Activated naive CD4-positive, alpha-beta T cell treated with anti-CD3 and anti-CD28 coated beads, Interleukin-2, amount 50 U/mL, for 24 hours (primary cell): ENCODE results near the gene PDCD2L.
"Not testable (repeated sequence)": the region's sequence is repeated elsewhere in the genome, so short reads cannot be mapped to it uniquely, and the experiment has no call there.

Experiments
- H3K27ac Mint-ChIP-seq: one replicate; pipeline ENCODE4 v1.8.0; 2021; ENCODE audit warnings: mild to moderate bottlenecking, mixed read lengths
- H3K27me3 Mint-ChIP-seq: one replicate; pipeline ENCODE4 v1.8.0; 2021; ENCODE audit warnings: mixed read lengths
- H3K36me3 Mint-ChIP-seq: one replicate; pipeline ENCODE4 v1.8.0; 2021; ENCODE audit warnings: mixed read lengths
- H3K4me1 Mint-ChIP-seq: one replicate; pipeline ENCODE4 v1.8.0; 2021; ENCODE audit warnings: mixed read lengths
- H3K4me3 Mint-ChIP-seq: one replicate; pipeline ENCODE4 v1.8.0; 2021; ENCODE audit warnings: mild to moderate bottlenecking, mixed read lengths
- H3K9me3 Mint-ChIP-seq: one replicate; pipeline ENCODE4 v1.8.0; 2021; ENCODE audit warnings: mixed read lengths

Gene PDCD2L

DNA sequence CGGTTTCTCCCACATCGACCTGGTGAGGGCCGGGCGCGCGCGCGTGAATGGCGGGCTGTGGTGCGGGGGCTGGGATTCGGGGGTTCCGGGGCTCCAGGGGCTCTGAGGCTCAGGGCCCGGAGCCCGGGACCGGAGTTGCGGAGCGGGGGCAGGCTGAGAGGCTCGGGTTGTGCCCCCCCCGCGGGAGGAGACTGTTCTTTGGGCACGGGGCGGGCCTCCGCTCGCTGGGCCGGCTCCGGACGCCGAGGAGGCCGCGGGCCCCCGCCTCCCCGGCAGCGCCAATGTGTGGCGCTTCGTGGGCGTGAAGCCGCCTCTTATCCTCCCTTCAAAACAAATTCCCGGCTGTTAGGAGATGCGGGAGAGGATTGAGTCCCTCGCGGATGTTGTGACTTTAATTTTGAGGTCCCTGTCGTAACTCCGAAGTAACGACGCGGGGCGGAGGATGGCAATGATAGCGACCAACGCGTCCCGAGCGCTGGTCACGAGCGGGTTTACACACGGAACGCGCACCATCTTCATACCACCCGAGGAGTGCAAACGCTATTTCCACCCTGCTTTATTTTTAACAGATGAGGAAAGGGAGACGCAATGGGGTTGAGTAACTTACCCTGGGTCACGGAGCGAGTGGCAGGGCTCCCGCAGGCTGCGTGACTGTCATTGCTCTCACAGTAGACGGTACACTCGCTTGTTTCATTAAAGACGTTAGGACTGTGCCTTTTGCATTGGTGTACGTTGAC lies 24.5 kb downstream of the PDCD2L start:
- H3K4me1 Mint-ChIP-seq, result peaks cover 44% of the 10 kb centered on the region
- H3K36me3 Mint-ChIP-seq, result peaks cover 18% of the 10 kb centered on the region
- peak overlapping the region; percentile 95 for H3K4me3 Mint-ChIP-seq
- no peaks in the 10 kb centered on the region for H3K9me3 Mint-ChIP-seq
- H3K27ac Mint-ChIP-seq, result peak overlapping the region; percentile 96
- H3K27me3 Mint-ChIP-seq, result no peaks in the 10 kb centered on the region

DNA sequence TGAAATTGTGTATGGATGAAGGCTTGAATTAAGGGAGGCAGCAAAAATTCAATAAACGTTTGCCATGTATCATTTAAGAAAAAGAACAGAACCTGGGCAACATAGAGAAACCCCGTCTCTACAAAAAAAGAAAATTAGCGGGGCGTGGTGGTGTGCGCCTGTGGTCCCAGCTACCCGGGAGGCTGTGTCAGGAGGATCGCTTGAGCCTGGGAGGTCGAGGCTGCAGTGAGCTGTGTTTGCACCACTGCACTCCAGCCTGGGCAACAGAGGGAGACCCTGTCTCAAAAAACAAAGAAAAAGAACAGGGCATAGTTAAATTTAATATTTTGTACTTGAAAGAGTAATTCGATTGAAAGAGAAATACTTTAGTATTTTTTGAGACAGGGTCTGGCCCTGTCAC lies 25.4 kb downstream of the PDCD2L start:
- no peaks in the 10 kb centered on the region for H3K9me3 Mint-ChIP-seq
- H3K27ac Mint-ChIP-seq, result no peak overlapping the region
- H3K4me1 Mint-ChIP-seq, result peaks cover 44% of the 10 kb centered on the region
- peak overlapping the region; percentile 95 for H3K4me3 Mint-ChIP-seq
- H3K36me3 Mint-ChIP-seq, result peaks cover 13% of the 10 kb centered on the region
- no peaks in the 10 kb centered on the region for H3K27me3 Mint-ChIP-seq

DNA sequence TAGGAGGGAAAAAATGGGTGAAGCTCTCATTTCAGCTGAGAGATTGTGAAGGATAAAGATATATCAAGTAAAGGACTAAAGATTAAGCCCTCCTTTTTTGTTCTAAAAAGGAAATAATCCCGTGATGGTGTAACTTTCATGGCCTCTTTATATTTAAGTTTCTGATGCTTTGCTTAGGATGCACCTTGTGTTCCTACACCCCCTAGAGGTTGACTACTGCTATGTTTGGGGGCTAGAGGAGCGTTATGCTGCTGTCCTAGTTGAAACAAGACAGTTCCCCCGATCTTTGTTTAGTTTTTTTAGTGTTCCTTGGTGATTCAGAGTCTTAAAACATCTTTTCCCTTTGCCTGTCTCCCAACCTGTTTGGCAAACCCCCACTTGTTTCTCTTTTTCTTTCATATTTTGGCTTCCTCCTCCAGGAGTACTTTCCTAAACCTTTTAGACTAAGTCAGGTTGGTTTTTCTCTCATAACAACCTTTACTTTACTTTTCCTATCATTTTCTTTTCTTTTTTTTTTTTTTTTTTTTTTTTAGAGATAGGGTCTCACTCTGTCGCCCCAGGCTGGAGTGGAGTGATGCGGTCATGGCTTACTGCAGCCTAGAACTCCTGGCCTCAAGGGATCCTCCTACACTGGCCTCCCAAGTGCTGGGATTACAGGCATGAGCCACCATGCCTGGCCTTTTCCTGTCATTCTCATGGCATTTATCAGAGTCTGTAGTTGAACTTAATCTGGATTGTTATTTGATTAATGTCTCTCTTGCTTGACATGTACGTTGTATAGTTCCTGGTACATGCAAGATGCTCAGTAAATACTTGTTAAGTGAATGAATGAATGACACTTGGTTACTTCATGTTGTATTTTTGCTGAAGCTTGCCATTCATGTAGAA lies 26.8 kb downstream of the PDCD2L start:
- peaks cover 9% of the 10 kb centered on the region for H3K36me3 Mint-ChIP-seq
- no peaks in the 10 kb centered on the region for H3K27me3 Mint-ChIP-seq
- H3K9me3 Mint-ChIP-seq, result no peaks in the 10 kb centered on the region
- peaks cover 44% of the 10 kb centered on the region for H3K4me1 Mint-ChIP-seq
- H3K4me3 Mint-ChIP-seq, result peak overlapping the region; percentile 95
- peak overlapping the region; percentile 71 for H3K27ac Mint-ChIP-seq

DNA sequence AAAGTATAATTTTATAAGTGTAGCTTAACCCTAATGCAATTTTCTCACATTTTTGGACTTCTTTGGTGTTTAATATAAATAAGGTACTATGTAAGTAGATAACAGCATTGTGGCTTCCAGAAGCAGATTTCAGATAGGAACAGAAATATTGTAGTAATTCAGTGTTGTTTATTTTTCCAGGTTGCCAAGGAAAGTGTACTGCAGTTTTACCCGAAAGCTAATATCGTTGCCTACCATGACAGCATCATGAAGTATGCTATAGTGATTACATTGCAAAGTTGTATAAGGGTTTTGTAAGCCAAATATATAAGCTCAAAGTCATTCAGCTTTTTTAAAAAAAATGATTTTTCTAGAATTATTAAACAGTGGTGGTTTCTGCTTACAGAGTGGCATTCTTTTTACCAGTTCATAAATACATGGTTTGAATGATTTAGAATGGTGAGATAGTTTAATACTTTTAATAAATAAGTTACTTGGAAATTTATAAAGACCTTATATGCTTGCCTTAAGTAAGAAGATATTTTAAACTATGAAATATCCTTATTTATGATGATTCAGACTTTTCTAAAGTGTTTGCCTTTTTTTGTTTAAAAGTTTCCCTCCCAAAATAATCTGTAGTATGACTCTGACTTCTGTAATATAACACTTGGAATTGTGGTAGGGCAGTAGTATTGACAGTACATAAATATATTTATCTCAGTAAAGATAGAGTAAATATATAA lies 27.6 kb downstream of the PDCD2L start:
- peaks cover 11% of the 10 kb centered on the region for H3K36me3 Mint-ChIP-seq
- no peaks in the 10 kb centered on the region for H3K9me3 Mint-ChIP-seq
- no peak overlapping the region for H3K4me3 Mint-ChIP-seq
- peaks cover 44% of the 10 kb centered on the region for H3K4me1 Mint-ChIP-seq
- H3K27ac Mint-ChIP-seq, result no peak overlapping the region
- no peaks in the 10 kb centered on the region for H3K27me3 Mint-ChIP-seq

DNA sequence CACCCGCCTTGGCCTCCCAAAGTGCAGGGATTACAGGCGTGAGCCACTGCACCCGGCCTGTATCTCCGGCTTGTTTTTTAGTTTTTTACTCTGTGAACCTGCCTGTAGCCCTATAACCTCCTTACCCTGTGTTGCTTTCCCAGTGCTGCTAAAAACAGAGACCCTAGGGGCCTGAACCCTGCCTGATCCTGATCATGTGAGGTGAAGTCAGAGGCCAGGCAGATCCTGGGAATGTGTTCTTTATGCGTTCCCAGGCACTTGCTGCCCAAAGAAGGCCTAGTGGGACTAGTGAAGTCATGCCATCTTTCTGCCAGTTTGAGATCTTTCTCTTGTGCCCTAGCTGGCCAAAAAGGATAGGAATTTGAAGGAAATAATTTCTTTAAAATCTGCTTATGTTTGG lies 28.6 kb downstream of the PDCD2L start:
- Mint-ChIP-seq H3K36me3 (peaks cover 11% of the 10 kb centered on the region), H3K4me1 (peaks cover 42% of the 10 kb centered on the region), H3K4me3 (no peak overlapping the region), H3K27ac (peak overlapping the region; percentile 12), H3K27me3 (no peaks in the 10 kb centered on the region), H3K9me3 (no peaks in the 10 kb centered on the region)

DNA sequence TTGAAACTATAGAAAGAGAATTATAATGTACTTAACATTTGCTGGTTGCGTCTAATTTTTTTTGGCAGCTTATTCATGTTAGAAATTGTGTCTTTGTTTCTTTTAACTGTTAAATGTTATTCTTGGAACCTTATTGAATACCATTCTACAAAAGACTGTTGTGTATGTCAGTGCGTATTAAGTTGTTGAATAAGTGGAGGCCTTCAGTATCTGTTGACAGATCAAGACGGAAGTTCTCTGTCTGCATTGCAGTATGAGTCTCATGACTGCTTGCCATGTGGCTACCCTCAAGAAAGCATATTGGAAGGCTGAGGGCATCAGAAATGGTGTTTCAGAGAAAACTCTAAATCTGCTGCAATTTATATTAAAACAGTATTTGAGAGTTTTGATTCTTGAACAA lies 32.5 kb downstream of the PDCD2L start:
- Mint-ChIP-seq H3K4me3 (no peak overlapping the region), H3K36me3 (peaks cover 10% of the 10 kb centered on the region), H3K9me3 (no peaks in the 10 kb centered on the region), H3K27ac (no peak overlapping the region), H3K27me3 (no peaks in the 10 kb centered on the region), H3K4me1 (peaks cover 24% of the 10 kb centered on the region)

DNA sequence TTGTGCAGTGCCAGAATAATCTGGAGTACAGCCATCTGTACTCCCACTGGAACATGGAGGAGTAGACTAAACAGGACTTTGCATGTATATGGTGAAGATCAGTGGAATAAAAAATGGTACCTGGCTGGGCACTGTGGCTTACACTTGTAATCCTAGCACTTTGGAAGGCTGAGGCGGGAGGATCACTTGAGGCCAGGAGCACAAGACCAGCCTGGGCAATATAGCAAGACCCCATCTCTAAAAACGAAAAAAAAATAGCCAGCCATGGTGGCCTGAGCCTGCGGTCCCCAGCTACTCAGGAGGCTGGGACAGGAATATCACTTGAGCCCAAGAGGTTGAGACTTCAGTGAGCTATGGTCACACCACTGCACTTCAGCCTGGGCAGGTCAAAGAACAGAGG lies 44.0 kb downstream of the PDCD2L start:
- Mint-ChIP-seq H3K27ac (peak overlapping the region; percentile 5), H3K9me3 (no peaks in the 10 kb centered on the region), H3K27me3 (no peaks in the 10 kb centered on the region), H3K4me3 (no peak overlapping the region), H3K36me3 (peaks cover 25% of the 10 kb centered on the region), H3K4me1 (peaks cover 14% of the 10 kb centered on the region)

DNA sequence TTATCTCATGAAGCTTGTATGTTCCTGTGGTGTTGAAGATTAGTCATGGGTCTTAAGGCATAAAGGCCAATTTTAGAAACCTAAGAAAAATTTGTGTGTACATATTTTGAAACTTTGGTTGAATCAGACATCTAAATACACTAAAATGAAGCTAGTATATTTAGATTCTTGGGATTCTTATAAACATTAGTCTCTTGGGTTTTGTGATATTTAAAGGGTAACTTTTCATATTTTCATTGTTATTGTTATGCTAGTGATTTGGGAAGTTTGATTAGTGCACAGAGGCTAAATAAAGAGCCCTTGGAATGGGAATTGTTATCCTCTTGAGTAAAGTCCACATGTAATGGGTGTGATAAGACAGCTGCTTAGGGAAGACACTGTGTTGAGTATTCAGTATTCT lies 48.5 kb downstream of the PDCD2L start:
- Mint-ChIP-seq H3K36me3 (peaks cover 23% of the 10 kb centered on the region), H3K9me3 (no peaks in the 10 kb centered on the region), H3K27ac (no peak overlapping the region), H3K4me3 (no peak overlapping the region), H3K27me3 (no peaks in the 10 kb centered on the region), H3K4me1 (peaks cover 18% of the 10 kb centered on the region)

DNA sequence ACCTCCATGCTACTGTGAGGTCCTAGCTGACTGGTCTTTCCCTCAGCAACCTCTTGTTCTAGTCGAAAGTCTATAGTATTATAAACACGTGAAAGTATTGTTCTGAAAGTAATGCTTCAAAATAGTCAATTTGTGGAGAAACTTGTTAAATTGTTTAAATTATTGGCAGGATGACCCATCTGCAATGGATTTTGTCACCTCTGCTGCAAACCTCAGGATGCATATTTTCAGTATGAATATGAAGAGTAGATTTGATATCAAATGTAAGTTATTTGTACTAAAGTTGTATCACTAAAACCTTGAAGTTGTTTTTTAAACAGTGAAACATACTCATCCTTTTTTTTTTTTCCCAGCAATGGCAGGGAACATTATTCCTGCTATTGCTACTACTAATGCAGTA lies 49.9 kb downstream of the PDCD2L start:
- H3K9me3 Mint-ChIP-seq, result no peaks in the 10 kb centered on the region
- H3K27me3 Mint-ChIP-seq, result no peaks in the 10 kb centered on the region
- H3K36me3 Mint-ChIP-seq, result peaks cover 22% of the 10 kb centered on the region
- peaks cover 16% of the 10 kb centered on the region for H3K4me1 Mint-ChIP-seq
- no peak overlapping the region for H3K4me3 Mint-ChIP-seq
- no peak overlapping the region for H3K27ac Mint-ChIP-seq

DNA sequence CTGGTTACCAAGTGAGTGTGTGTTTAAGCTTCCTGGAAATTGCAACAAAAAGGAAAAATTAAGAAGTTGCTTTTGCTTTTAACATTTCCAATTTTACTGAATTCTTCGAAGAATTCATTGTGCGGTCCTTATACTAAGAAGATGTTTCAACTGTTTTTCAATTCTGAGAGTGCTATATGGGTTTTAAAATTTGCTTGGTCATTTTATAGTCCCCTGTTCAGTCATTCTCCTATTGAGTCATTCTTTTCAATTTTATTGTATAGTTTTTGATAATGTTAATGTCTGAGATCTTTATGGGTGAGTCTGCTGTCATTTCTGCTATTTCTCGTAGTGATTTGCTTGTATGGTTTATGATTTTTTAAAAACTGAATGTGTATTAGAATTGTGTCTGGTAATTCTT lies 50.5 kb downstream of the PDCD2L start:
- Mint-ChIP-seq H3K9me3 (no peaks in the 10 kb centered on the region), H3K4me1 (peaks cover 12% of the 10 kb centered on the region), H3K27ac (no peak overlapping the region), H3K36me3 (peaks cover 20% of the 10 kb centered on the region), H3K27me3 (no peaks in the 10 kb centered on the region), H3K4me3 (no peak overlapping the region)

DNA sequence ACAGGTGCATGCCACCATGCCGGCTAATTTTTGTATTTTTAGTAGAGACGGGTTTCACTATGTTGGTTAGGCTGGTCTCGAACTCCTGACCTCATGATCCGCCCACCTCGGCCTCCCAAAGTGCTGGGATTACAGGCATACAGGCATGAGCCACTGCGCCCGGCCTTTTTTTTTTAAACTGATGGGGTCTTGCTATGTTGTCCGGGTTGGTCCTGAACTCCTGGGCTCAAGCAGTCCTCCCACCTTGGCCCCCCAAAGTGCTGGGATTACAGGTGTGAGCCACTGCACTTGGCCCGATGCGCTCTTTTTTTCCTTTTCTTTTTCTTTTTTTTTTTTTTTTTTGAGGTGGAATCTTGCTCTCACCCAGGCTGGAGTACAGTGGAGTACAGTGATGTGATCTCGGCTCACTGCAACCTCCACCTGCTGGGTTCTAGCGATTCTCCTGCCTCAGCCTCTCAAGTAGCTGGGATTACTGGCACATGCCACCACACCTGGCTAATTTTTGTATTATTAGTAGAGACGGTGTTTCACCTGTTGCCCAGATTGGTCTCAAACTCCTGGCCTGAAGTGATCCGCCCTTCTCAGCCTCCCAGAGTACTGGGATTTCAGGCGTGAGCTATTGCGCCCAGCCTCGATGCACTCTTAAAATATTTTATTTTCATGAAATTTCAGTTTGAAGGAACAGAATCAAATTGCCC lies 51.7 kb downstream of the PDCD2L start:
- peaks cover 17% of the 10 kb centered on the region for H3K4me1 Mint-ChIP-seq
- H3K9me3 Mint-ChIP-seq, H3K4me3 Mint-ChIP-seq, H3K27me3 Mint-ChIP-seq: not testable (repeated sequence)
- H3K36me3 Mint-ChIP-seq, result peaks cover 21% of the 10 kb centered on the region
- peak overlapping the region; percentile 8 for H3K27ac Mint-ChIP-seq

DNA sequence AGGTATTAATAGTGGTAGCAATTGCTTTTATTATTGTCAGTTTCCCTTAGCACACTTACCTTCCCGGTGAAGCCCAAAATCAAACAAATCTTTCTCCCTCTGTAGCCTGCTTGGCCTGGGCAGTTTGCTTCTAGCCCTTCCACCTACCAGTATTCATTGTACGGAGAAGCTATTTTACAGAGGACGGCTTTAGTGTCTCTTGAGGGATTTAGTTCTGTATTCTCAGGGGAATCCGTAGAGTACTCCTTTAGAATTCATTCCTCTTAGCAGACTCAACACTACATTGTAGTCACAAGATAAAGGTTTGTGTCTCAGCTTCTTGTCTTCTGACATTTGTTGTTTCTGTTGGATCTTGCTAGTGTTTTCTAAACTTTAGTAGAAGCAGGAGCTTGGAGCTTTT lies 53.2 kb downstream of the PDCD2L start:
- H3K27ac Mint-ChIP-seq, result no peak overlapping the region
- no peak overlapping the region for H3K4me3 Mint-ChIP-seq
- H3K4me1 Mint-ChIP-seq, result peaks cover 14% of the 10 kb centered on the region
- H3K27me3 Mint-ChIP-seq, result no peaks in the 10 kb centered on the region
- H3K9me3 Mint-ChIP-seq, result no peaks in the 10 kb centered on the region
- peaks cover 28% of the 10 kb centered on the region for H3K36me3 Mint-ChIP-seq

DNA sequence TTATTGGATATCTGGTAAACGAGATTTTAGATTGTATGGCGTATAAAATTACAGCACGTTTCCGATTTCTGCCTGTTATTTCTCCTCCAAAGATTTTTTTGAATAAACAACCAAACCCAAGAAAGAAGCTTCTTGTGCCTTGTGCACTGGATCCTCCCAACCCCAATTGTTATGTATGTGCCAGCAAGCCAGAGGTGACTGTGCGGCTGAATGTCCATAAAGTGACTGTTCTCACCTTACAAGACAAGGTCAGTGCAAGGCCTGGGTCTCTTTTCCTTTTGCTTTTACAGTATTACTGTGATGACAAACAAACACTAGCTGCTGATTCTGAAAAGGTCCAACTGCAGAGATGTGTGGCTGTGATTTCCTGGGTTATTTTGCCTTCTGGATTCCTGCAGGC lies 54.5 kb downstream of the PDCD2L start:
- H3K36me3 Mint-ChIP-seq, result peaks cover 25% of the 10 kb centered on the region
- no peak overlapping the region for H3K27ac Mint-ChIP-seq
- H3K27me3 Mint-ChIP-seq, result no peaks in the 10 kb centered on the region
- no peaks in the 10 kb centered on the region for H3K9me3 Mint-ChIP-seq
- peaks cover 14% of the 10 kb centered on the region for H3K4me1 Mint-ChIP-seq
- H3K4me3 Mint-ChIP-seq, result no peak overlapping the region

DNA sequence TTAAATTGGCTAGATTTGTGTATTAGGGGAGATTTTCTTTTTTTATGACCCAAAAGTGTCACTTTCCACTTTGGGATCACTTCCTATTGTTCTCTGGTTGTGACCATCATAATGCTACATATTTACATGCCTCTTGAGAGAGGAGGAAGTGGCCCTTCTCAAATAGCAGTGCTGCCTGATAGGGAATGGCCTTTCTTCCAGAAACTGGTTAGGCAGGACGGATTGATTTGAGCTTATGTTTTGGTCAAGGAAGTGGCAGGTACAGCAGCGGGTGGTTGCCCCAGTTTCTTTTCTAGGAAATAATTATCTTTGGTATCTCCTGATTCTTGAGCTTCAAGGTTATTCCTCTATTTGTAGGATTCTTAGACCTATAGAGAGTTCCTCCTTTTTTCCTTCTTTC lies 55.4 kb downstream of the PDCD2L start:
- Mint-ChIP-seq H3K27ac (peak overlapping the region; percentile 30), H3K27me3 (no peaks in the 10 kb centered on the region), H3K4me1 (peaks cover 13% of the 10 kb centered on the region), H3K4me3 (no peak overlapping the region), H3K36me3 (peaks cover 24% of the 10 kb centered on the region), H3K9me3 (no peaks in the 10 kb centered on the region)

DNA sequence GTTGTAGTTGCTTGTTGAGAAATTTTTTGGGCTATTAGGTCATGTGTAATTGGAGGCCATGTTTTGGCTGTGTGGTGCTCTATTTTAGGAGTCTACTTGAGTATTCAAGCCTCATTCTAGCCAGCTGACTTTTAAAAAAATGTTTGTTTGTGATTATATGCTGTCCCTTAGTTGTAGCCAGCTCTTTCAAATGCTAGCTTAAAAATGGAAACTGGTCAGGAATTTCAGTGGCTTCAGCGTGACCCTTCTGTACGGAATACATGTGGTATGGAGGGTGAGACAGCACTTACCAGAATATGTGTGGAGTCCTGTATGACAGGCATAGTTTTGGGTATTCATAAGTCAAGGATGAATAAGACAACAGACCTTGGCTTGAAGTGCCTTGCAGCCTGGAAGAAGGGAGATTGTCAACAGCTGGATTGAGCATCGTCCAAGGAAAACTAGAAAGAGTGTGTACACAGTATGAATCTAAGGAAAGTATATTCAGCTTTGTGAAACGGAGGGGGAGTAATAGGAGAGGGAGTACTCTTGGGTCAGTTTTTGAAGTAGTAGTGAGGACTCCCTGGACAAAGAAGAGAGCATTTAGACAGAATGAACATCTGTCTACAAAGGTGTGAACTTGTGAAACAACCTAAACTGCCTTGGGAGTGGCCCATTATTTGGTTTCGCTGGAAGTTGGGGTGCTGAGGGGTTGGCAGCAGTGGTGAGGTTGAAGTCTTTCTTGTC lies 57.3 kb downstream of the PDCD2L start:
- H3K27ac Mint-ChIP-seq, result peak overlapping the region; percentile 92
- H3K36me3 Mint-ChIP-seq, result peaks cover 23% of the 10 kb centered on the region
- peaks cover 10% of the 10 kb centered on the region for H3K4me1 Mint-ChIP-seq
- H3K9me3 Mint-ChIP-seq, result no peaks in the 10 kb centered on the region
- H3K4me3 Mint-ChIP-seq, result no peak overlapping the region
- no peaks in the 10 kb centered on the region for H3K27me3 Mint-ChIP-seq
